K562 (cell line): ENCODE data around the gene FAM180B. TPM values are rescaled to one million over a fixed set of nuclear protein-coding genes. Genes with fewer than 3 reads are reported as not detected.

Experiments used
- ATAC-seq: fragments of 200-7000 bp; cut with Tn5 transposase; 3 replicates; pipeline ENCODE4 v1.9.1; 2020; ENCODE audit warnings: moderate library complexity
- BruUV-seq: library from RNA; stranded (reverse); fragments of 400-500 nt; replicated peaks from 2 replicates; lab custom pipeline; 2021; lab: Mats Ljungman, UMichigan
- CTCF ChIA-PET: fragments of 300-600 bp; formaldehyde crosslinking; extraction: SDS; loops from one replicate; lab custom pipeline; 2021; ENCODE audit warnings: low intra/inter-chr PET ratio; lab: Yijun Ruan, JAX
- POLR2A ChIA-PET: fragments of 300-600, 350-650 bp; sonication (Branson Sonifier 250); formaldehyde crosslinking; extraction: SDS; loops from one replicate; lab custom pipeline; 2021; ENCODE audit warnings: antibody characterized with exemption, inconsistent platforms; lab: Yijun Ruan, JAX
- DNase-seq, 4 experiments: peaks; one replicate each; pipeline versions ENCODE4 v3.0.0 to v3.0.0-alpha.2; 2011 to 2018; ENCODE audit warnings: low spot score in 3 of 4, mixed read lengths in 3 of 4; ENCODE audit errors: extremely low read depth in 1 of 4
- FAIRE-seq: peaks from 2 replicates; lab custom pipeline; 2011; peaks lifted over from hg19 to GRCh38; lab: Jason Lieb, UNC
- H2AFZ ChIP-seq: 2 replicates; pipeline ENCODE4 v1.6.0; 2011; ENCODE audit warnings: low read depth, low read length, control low read depth, inconsistent platforms
- H3K27ac ChIP-seq: fragments of 200-600 bp; 3 replicates; pipeline ENCODE4 v1.8.0; 2011; ENCODE audit warnings: low read depth, mild to moderate bottlenecking, control low read depth, inconsistent platforms, low read length, moderate library complexity, mixed read lengths; ENCODE audit errors: extremely low read depth
- H3K27me3 ChIP-seq, 2 experiments: fragments of 300-600 bp in 1 of 2; 2 replicates in 1 of 2; 3 replicates in 1 of 2; pipeline versions ENCODE4 v1.6.0 to v1.8.0; 2011; ENCODE audit warnings: inconsistent platforms in 2 of 2, low read length in 2 of 2, mild to moderate bottlenecking in 1 of 2, mixed read lengths in 1 of 2, moderate library complexity in 1 of 2; ENCODE audit not compliant: control insufficient read depth in 2 of 2, insufficient read depth in 2 of 2
- H3K36me3 ChIP-seq: fragments of 300-600 bp; 3 replicates; pipeline ENCODE4 v1.8.0; 2011; ENCODE audit warnings: mild to moderate bottlenecking, low read length, inconsistent platforms; ENCODE audit not compliant: control insufficient read depth, insufficient read depth
- H3K4me1 ChIP-seq, 2 experiments: fragments of 200-600 bp in 1 of 2; replicated peaks in 1 of 2; 2 replicates in 1 of 2; 3 replicates in 1 of 2; pipeline versions ENCODE4 v1.5.1 to v1.8.0; 2011; ENCODE audit warnings: inconsistent platforms in 2 of 2, low read length in 2 of 2, mild to moderate bottlenecking in 1 of 2, mixed read lengths in 1 of 2, moderate library complexity in 1 of 2; ENCODE audit not compliant: control insufficient read depth in 2 of 2, insufficient read depth in 2 of 2
- H3K4me2 ChIP-seq: 2 replicates; pipeline ENCODE4 v1.6.1; 2011; ENCODE audit warnings: low read length, control low read depth, inconsistent platforms, mixed read lengths; ENCODE audit not compliant: insufficient read depth
- H3K4me3 ChIP-seq: fragments of 200-600 bp; sonication (generic), shearing (Covaris generic); 2 replicates; pipeline ENCODE4 v1.5.1; 2016; ENCODE audit warnings: control low read depth, inconsistent platforms
- H3K79me2 ChIP-seq: fragments of 200-600 bp; 3 replicates; pipeline ENCODE4 v1.8.0; 2011; ENCODE audit warnings: low read length, inconsistent platforms; ENCODE audit not compliant: control insufficient read depth, insufficient read depth
- H3K9ac ChIP-seq, 2 experiments: 2 replicates each; pipeline versions ENCODE4 v1.6.0 to v1.6.1; 2011; ENCODE audit warnings: low read depth in 2 of 2, low read length in 2 of 2, control low read depth in 1 of 2, inconsistent platforms in 1 of 2, mild to moderate bottlenecking in 1 of 2, mixed read lengths in 1 of 2; ENCODE audit not compliant: insufficient read depth in 1 of 2
- H3K9me1 ChIP-seq: one replicate; pipeline ENCODE4 v1.6.0; 2011; ENCODE audit warnings: inconsistent platforms, mild to moderate bottlenecking, low read length, moderate library complexity; ENCODE audit not compliant: control insufficient read depth, insufficient read depth
- H3K9me3 ChIP-seq: replicated peaks from 2 replicates; pipeline ENCODE4 v1.5.1; 2011; ENCODE audit warnings: low read depth, low read length, inconsistent platforms; ENCODE audit not compliant: control insufficient read depth, insufficient read depth
- H4K20me1 ChIP-seq: replicated peaks from 2 replicates; pipeline ENCODE4 v1.6.1; 2011; ENCODE audit warnings: low read length, inconsistent platforms, mixed read lengths; ENCODE audit not compliant: control insufficient read depth, insufficient read depth
- AFF1 ChIP-seq, 2 experiments: fragments of 450-650 bp; IDR thresholded peaks; 2 replicates each; pipeline ENCODE4 v1.6.1; 2018; ENCODE audit warnings: mild to moderate bottlenecking in 2 of 2, low read depth in 1 of 2; ENCODE audit not compliant: partially characterized antibody in 2 of 2
- KDM1A ChIP-seq, 2 experiments: fragments of 450-650 bp; IDR thresholded peaks; 2 replicates each; pipeline ENCODE4 v1.6.1; 2016; ENCODE audit warnings: mild to moderate bottlenecking in 2 of 2
- NFXL1 ChIP-seq: fragments of 450-650 bp; formaldehyde crosslinking; IDR thresholded peaks from 2 replicates; pipeline ENCODE4 v1.4.0; 2021; ENCODE audit warnings: mild to moderate bottlenecking
- SAFB2 ChIP-seq: fragments of 200-400 bp; formaldehyde crosslinking; IDR thresholded peaks from 2 replicates; pipeline ENCODE4 v1.6.1; 2018; ENCODE audit warnings: borderline replicate concordance, low read length, low read depth, moderate library complexity; ENCODE audit not compliant: severe bottlenecking
- ZBTB8A ChIP-seq: fragments of 450-650 bp; IDR thresholded peaks from 2 replicates; pipeline ENCODE4 v1.6.1; 2018; ENCODE audit warnings: mild to moderate bottlenecking, moderate library complexity; ENCODE audit not compliant: partially characterized antibody
- ZNF140 ChIP-seq: fragments of 250-450 bp; sonication (Bioruptor Pico); IDR thresholded peaks from 2 replicates; pipeline ENCODE4 v1.8.0; 2021; ENCODE audit warnings: moderate library complexity, mild to moderate bottlenecking, inconsistent platforms
- ZNF511 ChIP-seq: sonication (generic); formaldehyde crosslinking; IDR thresholded peaks from 2 replicates; pipeline ENCODE4 v1.8.0; 2022; ENCODE audit warnings: mild to moderate bottlenecking, missing genetic modification reagents
- WGBS: fragments of 100-300 bp; shearing (Covaris generic); methylation state at CpG from one replicate; pipeline ENCODE4 v1.1.6; 2016; ENCODE audit warnings: low coverage, mixed read lengths; ENCODE audit not compliant: insufficient coverage; ENCODE audit errors: missing lambda C conversion rate; 5-methylcytosine and 5-hydroxymethylcytosine counted together
- in situ Hi-C: fragments of 300-500 bp; cut with MboI; formaldehyde crosslinking; loops from 4 replicates; pipeline ENCODE4 v1.15.0; 2018; ENCODE audit warnings: inconsistent platforms, mixed read lengths
- intact Hi-C: fragments of 100-400 bp; cut with micrococcal nuclease; formaldehyde crosslinking; loops from 2 replicates; pipeline ENCODE4 v1.14.2; 2022
- polyA plus RNA-seq, 8 experiments: library from polyadenylated mRNA; depleted of rRNA in 4 of 8; stranded (reverse) in 5 of 8; unstranded in 3 of 8; fragments of >200 nt; fragmentation: Nextera tagmentation in 2 of 8; fragmentation: Illumina TruSeq in 1 of 8; extraction: Ambion mirVana in 2 of 8; extraction: Trizol in 1 of 8; gene quantifications; 2 replicates each; pipeline versions ENCODE4 v1.2.1 to v1.2.3, GENCODE V29; 2011 to 2014; ENCODE audit warnings: inconsistent platforms in 1 of 8, missing spikeins in 1 of 8
- total RNA-seq, 7 experiments: library from RNA; depleted of rRNA in 6 of 7; stranded (reverse); fragments of >200 nt in 6 of 7; fragmentation: Illumina TruSeq in 2 of 7; extraction: Trizol in 2 of 7; gene quantifications; 2 replicates each; pipeline versions ENCODE4 v1.2.1 to v1.2.3, GENCODE V29; 2011 to 2021; ENCODE audit warnings: low replicate concordance in 1 of 7

FAM180B gene
- total and polyA plus RNA-seq, 9 of the 15 experiments (the other 6 are each of a cell fraction or from before 2014, with no cell fraction given), result 0.05 to 0.14 TPM; not detected in 7

- in situ Hi-C loops, result no loop called here
- Histone ChIP-seq H3K9ac (no peak overlapping the region), H2AFZ (no peak overlapping the region), H3K27ac (no peak overlapping the region), H3K79me2 (peaks cover 99% of the 10 kb centered on the region), H4K20me1 (peaks cover 38% of the 10 kb centered on the region; the same call in 1 of the 2 replicates), H3K9me1 (no peaks in the 10 kb centered on the region), H3K4me1 (peaks cover 4 to 7% of the 10 kb centered on the region in 2 experiments; a peak in 3 of 5 replicates), H3K36me3 (peaks cover 24% of the 10 kb centered on the region; the same call in 2 of the 3 replicates), H3K4me3 (no peak overlapping the region), H3K27me3 (no peaks in the 10 kb centered on the region), H3K9me3 (no peaks in the 10 kb centered on the region), H3K4me2 (no peak overlapping the region)
- ChIA-PET CTCF (no interaction called here), POLR2A (interaction anchor here (0.7 to 4.8 kb wide), 5 partner anchors 10 to 38 kb away, joined by 4 to 28 read pairs (median 10); partner anchors contain the start of gene CELF1)
- intact Hi-C loops, result no loop called here
- 50% methylated on average over 2 of the region's 2 CpGs for WGBS
- ATAC-seq (no peak), FAIRE-seq (no peak), DNase-seq (no peak)
- BruUV-seq, result no TSS peak
- TF ChIP-seq ZNF140 (CRISPR knock-in tag) (no peak), ZNF511 (CRISPR knock-in tag) (no peak), KDM1A (IDR thresholded peaks at IDR 0.05) (peak in 1 of 2 experiments; percentile 48; a peak in 2 of 4 replicates), NFXL1 (CRISPR knock-in tag) (no peak), AFF1 (IDR thresholded peaks at IDR 0.05; ENCODE audit: low read depth in 1 of 2, partially characterized antibody in 2 of 2) (no peak), ZBTB8A (no peak), SAFB2 (no peak)
Observed at GRCh38 chr11:47539681-47540039, 46.8 kb upstream of the FAM180B start.
